Daoy (cell line): ENCODE results near the gene NPIPA1. TPM values are rescaled to one million over a fixed set of nuclear protein-coding genes. Genes with fewer than 3 reads are reported as not detected.
"Not testable (repeated sequence)": the region's sequence is repeated elsewhere in the genome, so short reads cannot be mapped to it uniquely, and the experiment has no call there.

Experiments
- DNase-seq: peaks from one replicate; pipeline ENCODE4 v3.0.0-alpha.2; 2015; ENCODE audit warnings: low read depth
- total RNA-seq: library from RNA; depleted of rRNA; stranded (reverse); fragments of >200 nt; shearing (Covaris generic); gene quantifications from 2 replicates; pipeline ENCODE4 v1.2.3, GENCODE V29; 2014; rRNA removed

Gene NPIPA1
- 7.1 and 11.8 TPM in 2 replicates for total RNA-seq

DNA sequence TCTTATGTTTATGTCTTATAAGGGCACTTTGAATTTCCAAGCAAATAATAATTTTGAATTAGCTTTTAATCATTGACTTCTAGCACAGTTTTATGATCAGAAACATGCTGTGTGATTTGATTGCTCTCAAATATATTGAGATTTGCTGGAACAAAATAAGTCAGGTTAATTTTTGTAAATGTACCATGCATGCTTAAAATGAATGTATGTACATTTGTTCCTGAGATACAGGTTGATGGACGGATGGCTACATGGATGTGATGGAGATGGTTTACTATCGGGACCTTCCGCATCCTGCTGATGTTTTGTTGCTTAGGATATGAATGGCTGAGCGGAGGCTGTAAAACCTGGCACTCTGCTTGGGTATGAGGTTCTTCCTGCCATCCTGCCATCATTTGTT is at the start of gene NPIPA1:
TSS of gene NPIPA1 (plus strand) at position 301 of the 400 bp plus-strand sequence. CDS start at position 301, 0 bp downstream.
- not testable (repeated sequence) for DNase-seq

DNA sequence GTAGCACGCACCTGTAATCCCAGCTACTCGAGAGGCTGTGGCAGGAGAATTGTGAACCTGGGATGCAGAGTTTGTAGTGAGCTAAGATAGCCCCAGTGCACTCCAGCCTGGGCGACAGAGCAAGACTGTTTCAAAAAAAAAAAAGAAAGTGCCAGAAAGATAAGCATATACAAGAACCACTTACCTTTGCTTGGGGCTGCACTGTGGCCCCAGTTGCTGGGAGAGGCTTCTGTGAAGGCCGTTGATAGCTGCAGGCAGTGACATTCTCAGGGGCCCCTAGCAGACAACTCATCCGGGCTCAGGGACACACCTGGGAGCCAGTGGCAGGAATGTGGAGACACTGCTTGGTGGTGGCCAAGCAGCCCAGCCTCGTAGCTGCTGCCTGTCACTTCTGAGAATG is 45.1 kb upstream of the NPIPA1 start:
- not testable (repeated sequence) for DNase-seq

DNA sequence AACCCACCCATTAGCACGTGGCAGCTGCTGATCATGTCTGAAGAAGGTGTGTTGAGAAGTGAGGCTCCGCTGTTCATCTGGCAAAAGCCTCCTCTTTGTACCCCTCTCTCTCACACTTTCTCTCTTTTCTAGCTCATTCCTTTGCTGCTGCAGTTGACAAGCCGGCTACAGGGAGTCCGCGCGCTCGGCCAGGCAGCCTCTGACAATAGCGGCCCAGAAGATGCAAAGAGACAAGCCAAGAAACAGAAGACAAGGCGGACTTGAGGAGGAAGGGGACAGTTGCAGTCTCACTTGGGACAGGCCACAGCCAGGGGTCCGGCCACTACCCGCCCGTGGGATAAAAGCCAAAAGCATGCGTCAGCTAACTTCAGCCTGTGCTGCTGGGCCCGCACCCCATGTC is 41.9 kb upstream of the NPIPA1 start:
- not testable (repeated sequence) for DNase-seq

DNA sequence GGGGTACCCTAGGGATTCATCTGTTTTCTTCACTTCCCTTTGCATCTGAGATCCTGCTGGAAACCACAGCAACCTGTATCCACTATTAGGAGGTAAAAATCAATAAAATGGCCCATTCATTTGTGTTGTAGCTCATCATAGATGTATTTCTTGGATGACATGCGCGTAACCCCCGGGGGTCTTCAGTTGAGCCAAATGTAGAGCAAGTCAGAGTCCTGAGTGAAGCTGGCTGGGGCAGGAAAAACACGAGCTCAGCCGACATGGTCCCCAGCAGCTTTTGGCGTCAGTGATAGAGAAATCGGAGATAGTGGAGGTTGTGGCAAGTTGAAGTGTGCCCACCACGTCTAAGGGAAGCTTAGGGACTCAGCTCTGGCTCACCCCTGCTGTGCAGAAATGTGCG is 41.2 kb upstream of the NPIPA1 start:
- not testable (repeated sequence) for DNase-seq

DNA sequence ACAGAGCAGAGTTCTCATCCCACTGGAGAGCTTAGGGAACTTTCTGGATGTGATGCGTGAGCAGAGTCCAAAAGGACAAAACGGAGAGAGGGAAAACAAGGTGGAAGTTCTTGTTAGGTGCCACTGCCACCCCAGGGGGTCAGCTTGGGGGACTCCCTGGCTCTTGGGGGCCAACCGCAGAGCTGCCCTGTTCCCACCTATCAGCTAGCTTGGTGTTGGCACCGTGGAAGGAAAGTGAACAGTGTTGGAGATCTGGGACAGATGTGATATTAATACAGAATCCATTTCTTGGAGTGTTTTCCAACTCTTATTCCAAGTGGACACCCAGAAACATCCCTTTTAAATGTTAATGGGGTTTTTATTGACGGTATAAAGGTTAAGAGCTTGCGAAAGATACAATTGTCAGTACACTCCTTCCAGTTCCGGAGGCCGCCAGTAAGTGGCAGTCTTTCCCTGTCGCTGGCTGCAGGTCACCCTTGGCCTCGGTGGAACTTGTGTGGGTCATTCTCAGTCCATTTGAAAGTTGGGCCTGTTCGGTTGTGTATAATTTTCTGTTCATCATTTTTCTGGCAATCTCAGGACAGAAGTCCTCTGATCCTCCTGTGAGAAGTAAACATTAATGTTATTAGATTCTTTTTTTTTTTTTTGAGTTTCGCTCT is 40.1 kb upstream of the NPIPA1 start:
- DNase-seq, result not testable (repeated sequence)

DNA sequence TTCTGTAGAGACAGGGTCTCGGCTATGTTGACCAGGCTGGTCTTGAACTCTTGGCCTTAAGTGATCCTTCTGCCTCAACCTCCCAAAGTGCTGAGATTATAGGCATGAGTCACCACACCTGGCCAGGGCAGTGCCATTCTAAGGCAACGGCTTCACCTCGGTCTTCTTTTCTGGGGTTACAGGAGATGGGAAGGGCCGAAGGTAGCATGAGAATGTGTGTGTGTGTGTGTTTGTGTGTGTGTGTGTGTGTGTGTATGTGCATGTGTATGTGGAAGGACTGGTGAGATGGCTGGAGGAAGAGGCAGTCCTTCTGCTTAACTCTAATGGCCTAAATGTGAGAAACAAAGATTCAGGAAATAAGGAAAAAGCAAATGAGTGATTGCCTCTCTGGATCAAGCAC is 39.1 kb upstream of the NPIPA1 start:
- DNase-seq, result not testable (repeated sequence)

DNA sequence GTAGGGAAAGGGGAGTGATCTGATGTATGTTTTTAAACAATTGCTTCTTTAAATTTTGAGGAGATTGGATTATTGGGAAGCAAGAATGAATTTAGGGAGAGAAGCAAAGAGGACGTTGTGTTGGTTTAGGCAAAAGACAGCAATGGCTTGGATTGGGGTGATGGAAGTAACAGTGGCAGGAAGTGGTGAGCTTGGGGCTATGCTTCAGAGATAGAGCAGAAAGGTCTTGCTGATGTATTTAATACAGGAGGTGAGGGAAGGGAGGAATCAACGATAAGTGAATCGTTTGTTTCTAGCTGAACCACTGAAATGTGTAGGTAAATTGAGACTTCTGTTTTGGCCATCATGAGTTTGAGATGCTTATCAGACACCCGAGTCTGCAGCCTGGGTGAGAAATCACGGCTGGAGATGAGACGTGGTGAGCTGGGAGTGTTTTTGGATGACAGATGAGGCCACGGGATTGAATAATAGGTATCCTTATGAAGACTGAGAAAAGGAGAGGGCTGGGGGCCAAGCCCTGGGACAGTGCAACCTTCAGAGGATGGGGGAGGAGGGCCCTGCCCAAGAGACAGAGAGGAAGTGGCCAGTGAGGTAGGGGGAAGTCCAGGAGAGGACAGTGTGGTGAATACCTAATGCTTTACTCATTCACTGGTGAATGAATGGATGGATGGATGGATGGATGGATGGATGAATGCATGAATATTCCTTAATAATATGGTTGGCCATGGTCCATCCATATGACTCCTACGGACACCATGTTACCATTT is 33.9 kb upstream of the NPIPA1 start:
- DNase-seq, result peak; percentile 40

DNA sequence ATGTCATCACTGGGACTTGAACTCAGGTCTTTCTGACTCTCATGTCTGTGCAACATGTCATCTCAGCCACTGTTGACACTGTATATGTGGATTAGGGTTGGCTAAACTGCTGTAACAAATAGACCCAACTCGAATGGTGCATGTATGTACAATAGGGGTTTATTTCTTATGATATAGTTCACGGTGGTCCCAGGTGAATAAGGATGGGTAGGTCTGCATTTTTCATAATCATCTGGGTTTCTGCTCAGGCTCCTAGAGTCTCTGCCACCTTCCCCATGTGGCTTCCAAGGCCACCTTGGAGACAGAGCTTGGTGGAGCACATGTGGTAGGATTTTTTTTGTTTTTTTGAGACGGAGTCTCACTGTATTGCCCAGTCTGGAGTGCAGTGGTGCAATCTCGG is 27.5 kb upstream of the NPIPA1 start:
- DNase-seq, result not testable (repeated sequence)

DNA sequence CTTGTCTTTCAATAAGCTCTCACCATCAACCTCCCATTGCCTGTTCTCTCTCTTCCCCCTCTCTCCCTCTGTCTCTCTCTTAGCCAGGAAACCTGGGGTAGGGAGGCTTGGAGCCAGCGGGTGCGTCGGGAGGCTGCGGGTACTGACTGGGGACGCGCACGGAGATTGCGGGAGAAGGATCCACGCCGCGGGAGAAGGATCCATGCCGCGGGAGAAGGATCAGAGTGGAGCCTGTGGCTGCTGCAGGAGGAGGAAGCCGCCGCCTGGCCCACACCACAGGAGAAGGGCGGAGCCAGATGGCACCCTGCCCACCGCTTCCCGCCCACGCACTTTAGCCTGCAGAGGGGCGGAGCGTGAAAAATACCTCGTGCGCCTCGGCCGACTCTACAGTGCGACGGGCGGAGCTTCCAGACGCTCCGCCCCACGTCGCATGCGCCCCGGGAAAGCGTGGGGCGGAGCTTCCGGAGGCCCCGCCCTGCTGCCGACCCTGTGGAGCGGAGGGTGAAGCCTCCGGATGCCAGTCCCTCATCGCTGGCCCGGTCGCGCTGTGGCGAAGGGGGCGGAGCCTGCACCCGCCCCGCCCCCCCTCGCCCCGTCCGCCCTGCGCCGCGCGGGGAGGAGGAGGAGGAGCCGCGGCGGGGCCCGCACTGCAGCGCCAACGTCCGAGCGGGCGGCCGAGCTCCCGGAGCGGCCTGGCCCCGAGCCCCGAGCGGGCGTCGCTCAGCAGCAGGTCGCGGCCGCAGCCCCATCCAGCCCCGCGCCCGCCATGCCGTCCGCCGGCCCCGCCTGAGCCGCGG is 26.2 kb upstream of the NPIPA1 start:
- DNase-seq, result not testable (repeated sequence)

DNA sequence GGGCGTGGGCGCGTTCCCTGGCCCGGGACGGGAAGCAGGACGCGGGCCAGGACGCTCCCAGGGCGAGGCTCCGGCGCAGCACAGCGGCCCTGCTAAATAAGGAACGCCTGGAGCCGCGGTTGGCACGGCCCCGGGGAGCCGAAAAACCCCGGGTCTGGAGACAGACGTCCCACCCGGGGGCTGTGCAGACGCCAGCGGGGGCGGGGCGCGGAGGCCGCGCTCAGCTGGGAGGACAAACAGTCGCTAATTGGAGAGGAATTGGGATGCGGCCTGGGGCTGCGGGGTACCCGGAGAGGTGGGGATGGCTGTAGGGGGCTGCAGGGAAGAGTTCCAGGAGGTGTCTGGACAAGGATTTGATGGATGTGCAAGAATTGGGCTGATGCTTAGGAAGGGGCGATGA is 25.3 kb upstream of the NPIPA1 start:
- not testable (repeated sequence) for DNase-seq

DNA sequence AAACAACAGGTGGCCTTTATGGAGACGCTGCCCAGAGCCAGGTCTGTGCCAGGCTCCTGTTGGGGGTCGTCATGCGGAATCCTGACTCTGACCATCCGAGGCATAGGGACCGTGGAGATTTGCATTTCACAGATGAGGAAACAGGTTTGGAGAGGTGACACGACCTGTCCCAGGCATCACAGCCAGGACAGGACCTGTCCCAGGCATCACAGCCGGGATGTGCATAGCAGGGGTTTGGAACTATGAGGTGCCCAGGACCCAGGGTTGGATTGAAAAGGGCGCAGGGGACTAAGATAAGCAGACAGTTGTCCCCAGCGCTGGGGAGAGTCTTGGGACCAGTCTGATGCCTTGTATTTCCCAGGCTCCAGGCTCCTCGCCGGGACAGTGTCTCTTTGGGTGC is 24.7 kb upstream of the NPIPA1 start:
- DNase-seq, result not testable (repeated sequence)

DNA sequence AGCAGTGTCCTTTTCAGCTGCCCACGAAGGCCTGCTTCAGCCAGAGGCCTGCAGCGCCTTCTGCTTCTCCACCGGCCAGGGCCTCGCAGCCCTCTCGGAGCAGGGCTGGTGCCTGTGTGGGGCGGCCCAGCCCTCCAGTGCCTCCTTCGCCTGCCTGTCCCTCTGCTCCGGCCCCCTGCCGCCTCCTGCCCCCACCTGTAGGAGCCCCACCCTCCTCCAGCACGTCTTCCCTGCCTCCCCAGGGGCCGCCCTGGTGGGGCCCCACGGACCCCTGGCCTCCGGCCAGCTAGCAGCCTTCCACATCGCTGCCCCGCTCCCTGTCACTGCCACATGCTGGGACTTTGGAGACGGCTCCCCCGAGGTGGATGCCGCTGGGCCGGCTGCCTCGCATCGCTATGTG is 18.7 kb upstream of the NPIPA1 start:
- not testable (repeated sequence) for DNase-seq

DNA sequence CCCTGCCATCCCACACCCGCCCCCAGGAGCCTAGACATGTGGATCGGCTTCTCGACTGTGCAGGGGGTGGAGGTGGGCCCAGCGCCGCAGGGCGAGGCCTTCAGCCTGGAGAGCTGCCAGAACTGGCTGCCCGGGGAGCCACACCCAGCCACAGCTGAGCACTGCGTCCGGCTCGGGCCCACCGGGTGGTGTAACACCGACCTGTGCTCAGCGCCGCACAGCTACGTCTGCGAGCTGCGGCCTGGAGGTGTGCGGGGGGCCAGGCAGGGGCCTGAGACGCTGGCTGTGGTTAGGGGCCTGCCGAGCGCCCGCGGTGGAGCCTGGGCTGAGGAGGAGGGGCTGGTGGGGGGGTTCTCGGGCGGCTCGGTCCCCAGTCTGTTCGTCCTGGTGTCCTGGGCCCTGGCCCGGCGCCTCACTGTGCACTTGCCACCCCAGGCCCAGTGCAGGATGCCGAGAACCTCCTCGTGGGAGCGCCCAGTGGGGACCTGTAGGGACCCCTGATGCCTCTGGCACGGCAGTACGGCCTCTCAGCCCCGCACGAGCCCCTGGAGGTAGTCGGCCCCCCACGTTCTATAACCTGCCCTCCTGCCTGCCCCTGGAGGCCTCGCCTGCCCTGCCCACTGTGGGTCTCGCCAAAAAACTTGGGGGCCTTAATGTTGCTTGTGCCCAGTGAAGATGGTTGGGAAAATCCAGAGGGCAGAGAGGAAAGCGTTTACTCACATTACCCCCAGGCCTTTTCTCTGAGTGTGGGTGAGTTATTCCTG is 17.2 kb upstream of the NPIPA1 start:
- not testable (repeated sequence) for DNase-seq

DNA sequence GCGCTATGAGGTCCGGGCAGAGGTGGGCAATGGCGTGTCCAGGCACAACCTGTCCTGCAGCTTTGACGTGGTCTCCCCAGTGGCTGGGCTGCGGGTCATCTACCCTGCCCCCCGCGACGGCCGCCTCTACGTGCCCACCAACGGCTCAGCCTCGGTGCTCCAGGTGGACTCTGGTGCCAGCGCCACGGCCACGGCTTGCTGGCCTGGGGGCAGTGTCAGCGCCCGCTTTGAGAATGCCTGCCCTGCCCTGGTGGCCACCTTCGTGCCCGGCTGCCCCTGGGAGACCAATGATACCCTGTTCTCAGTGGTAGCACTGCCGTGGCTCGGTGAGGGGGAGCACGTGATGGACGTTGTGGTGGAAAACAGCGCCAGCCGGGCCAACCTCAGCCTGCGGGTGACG is 15.0 kb upstream of the NPIPA1 start:
- DNase-seq, result not testable (repeated sequence)

DNA sequence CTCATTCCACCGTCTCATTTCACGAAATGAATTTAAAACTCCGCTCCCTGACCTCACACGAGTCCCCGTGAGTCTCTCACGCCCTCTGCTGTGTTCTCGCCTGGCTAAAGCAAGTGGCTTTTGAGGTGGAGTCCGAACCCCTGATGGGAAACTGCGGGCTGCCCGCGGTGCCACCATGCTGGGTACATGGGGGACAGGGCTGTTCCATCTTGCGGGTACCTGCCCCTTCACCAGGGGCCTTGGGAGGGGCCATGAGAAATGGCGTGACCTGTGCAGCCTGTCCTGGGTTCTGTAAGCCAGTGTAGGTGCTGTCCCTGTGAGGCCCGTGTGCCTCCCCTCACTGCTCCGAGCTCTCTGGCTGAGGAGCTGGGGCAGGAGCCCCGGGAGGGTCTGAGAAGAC is 14.3 kb upstream of the NPIPA1 start:
- DNase-seq, result not testable (repeated sequence)

DNA sequence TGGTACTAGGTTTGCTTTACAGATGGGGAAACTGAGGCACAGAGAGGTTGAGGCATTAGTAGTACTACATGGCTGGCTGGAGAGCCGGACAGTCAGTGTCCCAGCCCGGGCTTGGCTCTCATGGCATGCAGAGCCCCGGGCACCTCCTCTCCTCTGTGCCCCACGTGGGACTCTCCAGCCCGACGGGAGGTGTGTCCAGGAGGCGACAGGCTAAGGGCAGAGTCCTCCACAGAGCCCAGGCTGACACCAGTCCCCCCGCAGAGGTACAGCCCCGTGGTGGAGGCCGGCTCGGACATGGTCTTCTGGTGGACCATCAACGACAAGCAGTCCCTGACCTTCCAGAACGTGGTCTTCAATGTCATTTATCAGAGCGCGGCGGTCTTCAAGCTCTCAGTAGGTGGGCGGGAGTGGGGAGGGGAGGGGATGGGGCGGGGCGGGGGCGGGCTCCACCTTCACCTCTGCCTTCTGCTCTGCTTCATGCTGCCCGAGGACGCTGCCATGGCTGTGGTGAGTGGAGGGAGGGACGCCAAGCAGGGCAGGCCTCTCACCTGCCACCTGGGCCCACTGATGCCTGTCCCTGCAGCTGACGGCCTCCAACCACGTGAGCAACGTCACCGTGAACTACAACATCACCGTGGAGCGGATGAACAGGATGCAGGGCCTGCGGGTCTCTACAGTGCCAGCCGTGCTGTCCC is 13.7 kb upstream of the NPIPA1 start:
- DNase-seq, result not testable (repeated sequence)

DNA sequence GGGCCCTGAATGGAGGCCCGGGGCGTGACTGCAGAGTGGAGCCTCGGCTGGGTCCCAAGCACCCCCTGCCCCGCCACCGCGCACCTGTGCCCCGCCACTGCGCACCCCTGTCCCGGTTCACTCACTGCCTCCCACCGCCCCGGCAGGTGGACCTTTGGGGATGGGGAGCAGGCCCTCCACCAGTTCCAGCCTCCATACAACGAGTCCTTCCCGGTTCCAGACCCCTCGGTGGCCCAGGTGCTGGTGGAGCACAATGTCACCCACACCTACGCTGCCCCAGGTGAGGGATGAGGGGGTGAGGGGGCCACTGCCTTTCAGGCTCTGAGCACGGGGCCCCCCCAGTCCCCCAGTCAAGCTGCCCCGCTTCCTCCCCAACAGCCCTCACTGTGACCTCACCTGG is 12.9 kb upstream of the NPIPA1 start:
- DNase-seq, result not testable (repeated sequence)

DNA sequence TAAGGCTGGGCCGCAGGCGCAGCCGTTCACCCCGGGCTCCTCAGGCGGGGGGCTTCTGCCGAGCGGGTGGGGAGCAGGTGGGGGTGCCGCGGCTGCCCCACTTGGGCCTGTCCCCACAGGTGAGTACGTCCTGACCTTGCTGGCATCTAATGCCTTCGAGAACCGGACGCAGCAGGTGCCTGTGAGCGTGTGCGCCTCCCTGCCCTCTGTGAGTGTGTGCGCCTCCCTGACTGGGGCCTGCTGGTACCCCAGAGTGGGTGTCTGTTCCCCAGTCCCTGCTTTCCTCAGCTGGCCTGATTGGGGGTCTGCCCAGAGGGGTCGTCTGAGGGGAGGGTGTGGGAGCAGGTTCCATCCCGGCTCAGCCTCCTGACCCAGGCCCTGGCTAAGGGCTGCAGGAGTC is 12.3 kb upstream of the NPIPA1 start:
- DNase-seq, result not testable (repeated sequence)

DNA sequence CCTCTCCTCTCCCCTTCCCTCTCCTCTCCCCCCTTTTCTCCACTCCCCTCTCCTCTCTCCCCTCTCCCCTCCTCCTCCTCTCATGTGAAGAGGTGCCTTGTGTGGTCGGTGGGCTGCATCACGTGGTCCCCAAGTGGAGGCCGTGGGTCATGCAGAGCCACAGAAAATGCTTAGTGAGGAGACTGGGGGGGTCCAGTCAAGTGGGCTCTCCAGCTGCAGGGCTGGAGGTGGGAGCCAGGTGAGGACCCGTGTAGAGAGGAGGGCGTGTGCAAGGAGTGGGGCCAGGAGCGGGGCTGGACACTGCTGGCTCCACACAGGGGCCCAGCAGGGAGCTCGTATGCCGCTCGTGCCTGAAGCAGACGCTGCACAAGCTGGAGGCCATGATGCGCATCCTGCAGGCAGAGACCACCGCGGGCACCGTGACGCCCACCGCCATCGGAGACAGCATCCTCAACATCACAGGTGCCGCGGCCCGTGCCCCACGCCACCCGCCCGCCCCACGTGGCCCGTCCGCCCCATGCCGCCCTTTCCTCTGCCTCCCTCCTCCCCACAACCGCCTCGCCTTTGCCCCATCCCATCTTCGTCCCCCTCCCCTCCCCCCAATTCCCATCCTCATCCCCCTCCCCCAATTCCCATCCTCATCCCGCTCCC is 9.1 kb upstream of the NPIPA1 start:
- DNase-seq, result not testable (repeated sequence)

DNA sequence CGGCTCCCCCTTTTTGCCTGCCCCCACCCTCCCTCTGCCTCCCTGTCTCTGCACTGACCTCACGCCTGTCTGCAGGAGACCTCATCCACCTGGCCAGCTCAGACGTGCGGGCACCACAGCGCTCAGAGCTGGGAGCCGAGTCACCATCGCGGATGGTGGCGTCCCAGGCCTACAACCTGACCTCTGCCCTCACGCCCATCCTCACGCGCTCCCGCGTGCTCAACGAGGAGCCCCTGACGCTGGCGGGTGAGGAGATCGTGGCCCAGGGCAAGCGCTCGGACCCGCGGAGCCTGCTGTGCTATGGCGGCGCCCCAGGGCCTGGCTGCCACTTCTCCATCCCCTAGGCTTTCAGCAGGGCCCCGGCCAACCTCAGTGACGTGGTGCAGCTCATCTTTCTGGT is 8.1 kb upstream of the NPIPA1 start:
- not testable (repeated sequence) for DNase-seq
